Measurements from ENCODE around the gene IFTAP.

The IFTAP gene

GRCh38 chr11:36699271-36699670 is 105.0 kb downstream of the IFTAP start:
- no peaks in the 10 kb centered on the region for H3K27me3 ChIP-seq
- no peaks in the 10 kb centered on the region for H4K20me1 ChIP-seq
- H3K4me1 ChIP-seq: peaks cover 26% of the 10 kb centered on the region
- H3K4me3 ChIP-seq: no peak overlapping the region
- H3K9ac ChIP-seq: no peak overlapping the region
- peak overlapping the region; percentile 53 for H3K4me2 ChIP-seq
- no peak overlapping the region for H3K27ac ChIP-seq
- no peak for TF ChIP-seq Cebpa-rat (IDR thresholded peaks at IDR 0.05)
- H3K36me3 ChIP-seq: no peaks in the 10 kb centered on the region
- H3K9me3 ChIP-seq: no peaks in the 10 kb centered on the region

- TF ChIP-seq Cebpa-rat (IDR thresholded peaks at IDR 0.05): no peak
- no peak overlapping the region for H3K27ac ChIP-seq
Measured at GRCh38 chr11:36700246-36700645, 105.9 kb downstream of the IFTAP start.

GRCh38 chr11:36702330-36703054 is 108.2 kb downstream of the IFTAP start:
- no peak overlapping the region for H3K9ac ChIP-seq
- H3K27me3 ChIP-seq: no peaks in the 10 kb centered on the region
- H3K4me2 ChIP-seq: no peak overlapping the region
- H3K36me3 ChIP-seq: no peaks in the 10 kb centered on the region
- H4K20me1 ChIP-seq: no peaks in the 10 kb centered on the region
- peak; percentile 46; the same call in 1 of the 2 replicates for TF ChIP-seq Cebpa-rat (IDR thresholded peaks at IDR 0.05)
- H3K9me3 ChIP-seq: no peaks in the 10 kb centered on the region
- H3K27ac ChIP-seq: no peak overlapping the region
- H3K4me1 ChIP-seq: peaks cover 26% of the 10 kb centered on the region
- no peak overlapping the region for H3K4me3 ChIP-seq

More at GRCh38 chr11:36700246-36700645, 105.9 kb downstream of the IFTAP start:
- Histone ChIP-seq H3K36me3 (no peaks in the 10 kb centered on the region), H3K9ac (no peak overlapping the region), H4K20me1 (no peaks in the 10 kb centered on the region), H3K4me3 (no peak overlapping the region), H3K27me3 (no peaks in the 10 kb centered on the region), H3K4me2 (peak overlapping the region; percentile 53), H3K4me1 (peaks cover 26% of the 10 kb centered on the region), H3K9me3 (no peaks in the 10 kb centered on the region)

GRCh38 chr11:36703055-36703404 is 108.7 kb downstream of the IFTAP start:
- H3K4me1 ChIP-seq: peaks cover 26% of the 10 kb centered on the region
- H3K27me3 ChIP-seq: no peaks in the 10 kb centered on the region
- H3K36me3 ChIP-seq: no peaks in the 10 kb centered on the region
- H3K9me3 ChIP-seq: no peaks in the 10 kb centered on the region
- no peak overlapping the region for H3K27ac ChIP-seq
- no peak for TF ChIP-seq Cebpa-rat (IDR thresholded peaks at IDR 0.05)
- H3K9ac ChIP-seq: no peak overlapping the region
- no peaks in the 10 kb centered on the region for H4K20me1 ChIP-seq
- no peak overlapping the region for H3K4me2 ChIP-seq
- H3K4me3 ChIP-seq: no peak overlapping the region
